Neural progenitor cell (in vitro differentiated cells): ENCODE measurements around the gene TEDC1. TPM values are rescaled to one million over a fixed set of nuclear protein-coding genes. Genes with fewer than 3 reads are reported as not detected.
A peak's percentile ranks its signal among the peaks of the same experiment; 100 is the strongest.

Experiments used
- DNase-seq: peaks from one replicate; pipeline ENCODE4 v3.0.0-alpha.2; 2016; ENCODE audit warnings: low spot score
- H2AFZ ChIP-seq: fragments of 200-600 bp; sonication (generic); replicated peaks from 2 replicates; pipeline ENCODE4 v1.6.1; 2016; ENCODE audit warnings: antibody characterized with exemption
- H3F3A ChIP-seq: fragments of 200-600 bp; sonication (generic); 2 replicates; pipeline ENCODE4 v1.6.1; 2016; ENCODE audit warnings: antibody characterized with exemption, low read depth
- H3K27ac ChIP-seq: fragments of 200-600 bp; sonication (generic); 2 replicates; pipeline ENCODE4 v1.5.1; 2016; ENCODE audit warnings: mild to moderate bottlenecking
- H3K27me3 ChIP-seq: fragments of 200-600 bp; sonication (generic); 2 replicates; pipeline ENCODE4 v1.6.1; 2016; ENCODE audit warnings: mild to moderate bottlenecking, moderate library complexity
- H3K36me3 ChIP-seq: fragments of 200-600 bp; sonication (generic); 2 replicates; pipeline ENCODE4 v1.5.1; 2016
- H3K4me1 ChIP-seq: fragments of 200-600 bp; sonication (generic); 2 replicates; pipeline ENCODE4 v1.6.1; 2016; ENCODE audit warnings: mixed run types
- H3K4me2 ChIP-seq: fragments of 200-600 bp; sonication (generic); 2 replicates; pipeline ENCODE4 v1.6.1; 2016
- H3K4me3 ChIP-seq: fragments of 200-600 bp; sonication (generic); 2 replicates; pipeline ENCODE4 v1.5.1; 2016
- H3K79me2 ChIP-seq: fragments of 200-600 bp; sonication (generic); 2 replicates; pipeline ENCODE4 v1.6.1; 2016; ENCODE audit warnings: low read depth
- H3K9ac ChIP-seq: fragments of 200-600 bp; sonication (generic); 2 replicates; pipeline ENCODE4 v1.6.1; 2016
- H3K9me3 ChIP-seq: fragments of 200-600 bp; sonication (generic); 2 replicates; pipeline ENCODE4 v1.5.1; 2016; ENCODE audit warnings: low read depth
- H4K20me1 ChIP-seq: fragments of 200-600 bp; sonication (generic); 2 replicates; pipeline ENCODE4 v1.6.1; 2016; ENCODE audit warnings: low read depth
- H3K27ac Mint-ChIP-seq: 3 replicates; pipeline ENCODE4 v1.8.0; 2021; ENCODE audit warnings: mixed read lengths
- H3K27me3 Mint-ChIP-seq: 2 replicates; pipeline ENCODE4 v1.8.0; 2022; ENCODE audit warnings: low read depth, mild to moderate bottlenecking, inconsistent platforms, moderate library complexity, mixed read lengths; ENCODE audit not compliant: insufficient read depth
- H3K36me3 Mint-ChIP-seq: 3 replicates; pipeline ENCODE4 v1.8.0; 2021; ENCODE audit warnings: mixed read lengths
- H3K4me1 Mint-ChIP-seq: 3 replicates; pipeline ENCODE4 v1.8.0; 2021; ENCODE audit warnings: mixed read lengths
- H3K4me3 Mint-ChIP-seq: 3 replicates; pipeline ENCODE4 v1.8.0; 2021; ENCODE audit warnings: mild to moderate bottlenecking, moderate library complexity, mixed read lengths
- H3K9me3 Mint-ChIP-seq: 3 replicates; pipeline ENCODE4 v1.8.0; 2020; ENCODE audit warnings: mixed read lengths
- CTCF ChIP-seq: fragments of 200-600 bp; sonication (generic); IDR thresholded peaks from 2 replicates; pipeline ENCODE4 v1.5.1; 2017; ENCODE audit warnings: antibody characterized with exemption, mild to moderate bottlenecking
- EZH2 ChIP-seq: fragments of 200-600 bp; sonication (generic); IDR thresholded peaks from 2 replicates; pipeline ENCODE4 v1.6.1; 2017; ENCODE audit warnings: antibody characterized with exemption, mild to moderate bottlenecking, moderate library complexity
- EZH2phosphoT487 ChIP-seq: fragments of 200-600 bp; sonication (generic); IDR thresholded peaks from 2 replicates; pipeline ENCODE4 v1.6.1; 2017; ENCODE audit warnings: antibody characterized with exemption
- total RNA-seq: library from RNA; depleted of rRNA; stranded (reverse); fragments of >200 nt; gene quantifications from 2 replicates; pipeline ENCODE4 v1.2.3, GENCODE V29; 2015; ENCODE audit warnings: low replicate concordance

TEDC1 gene
- total RNA-seq, 1 donor from 2014 or later, result 3.6 TPM

DNA sequence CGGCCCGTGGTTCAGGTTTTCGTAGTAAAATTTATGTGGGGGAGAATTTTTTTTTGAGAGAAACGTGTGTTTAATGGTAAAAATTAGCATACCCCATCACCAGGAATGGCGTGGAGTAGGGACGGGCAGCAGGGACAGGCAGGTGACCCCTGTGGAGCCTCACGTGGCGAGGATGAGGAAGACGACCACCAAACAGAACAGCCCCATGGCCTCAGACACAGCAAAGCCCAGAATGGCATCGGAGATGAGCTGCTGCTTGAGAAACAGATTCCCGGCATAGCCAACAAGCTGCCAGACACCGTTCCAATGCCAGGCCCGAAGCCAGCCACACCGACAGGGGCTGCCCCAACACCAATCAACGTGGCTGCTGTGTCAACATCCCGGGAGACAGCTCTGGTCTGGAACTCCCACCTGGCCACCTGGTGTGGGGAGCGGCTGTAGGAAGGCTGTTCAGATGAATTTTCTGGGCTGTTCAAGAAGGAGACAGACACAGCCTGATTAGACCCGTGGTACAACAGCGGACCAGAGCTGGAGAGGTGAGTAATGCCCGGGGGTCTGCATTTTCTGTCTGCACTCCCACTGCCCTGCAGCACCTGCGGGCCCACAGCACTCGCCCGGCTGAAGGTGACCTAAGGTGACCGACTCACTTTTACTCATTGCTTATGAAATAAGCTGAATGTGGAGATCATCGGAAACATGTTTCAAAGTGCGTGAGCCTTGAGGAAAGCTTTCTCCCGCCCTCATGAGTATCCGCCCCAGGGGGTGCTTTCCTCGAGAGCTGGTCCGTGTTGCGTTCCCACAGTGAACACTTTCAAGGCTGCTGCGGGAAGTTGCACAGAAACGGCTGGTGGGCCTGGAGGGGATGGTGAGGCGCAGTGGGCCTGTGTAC, 45.9 kb downstream of the TEDC1 start:
- TF ChIP-seq EZH2, result no peak
- no peak for TF ChIP-seq CTCF
- no peak for TF ChIP-seq EZH2phosphoT487
- H3K27ac Mint-ChIP-seq, result no peak overlapping the region
- no peak overlapping the region for H3K4me3 Mint-ChIP-seq
- H3K4me1 Mint-ChIP-seq, result peaks cover 4% of the 10 kb centered on the region
- peaks cover 32% of the 10 kb centered on the region for H3K27me3 Mint-ChIP-seq
- Histone ChIP-seq H3F3A (no peaks in the 10 kb centered on the region), H2AFZ (no peak overlapping the region), H3K79me2 (no peaks in the 10 kb centered on the region), H3K9me3 (no peaks in the 10 kb centered on the region), H3K9ac (no peak overlapping the region), H3K4me1 (no peaks in the 10 kb centered on the region), H3K36me3 (no peaks in the 10 kb centered on the region), H3K4me2 (no peak overlapping the region), H3K4me3 (no peak overlapping the region), H3K27me3 (peaks cover 27% of the 10 kb centered on the region), H4K20me1 (no peaks in the 10 kb centered on the region), H3K27ac (no peak overlapping the region)
- H3K36me3 Mint-ChIP-seq, result no peaks in the 10 kb centered on the region
- no peak for DNase-seq
- H3K9me3 Mint-ChIP-seq, result no peaks in the 10 kb centered on the region

GRCh38 chr14:105537580-105538474, 46.8 kb downstream of the TEDC1 start:
- H3K9ac ChIP-seq, result no peak overlapping the region
- Mint-ChIP-seq H3K4me3 (no peak overlapping the region), H3K27me3 (peaks cover 34% of the 10 kb centered on the region)

DNA sequence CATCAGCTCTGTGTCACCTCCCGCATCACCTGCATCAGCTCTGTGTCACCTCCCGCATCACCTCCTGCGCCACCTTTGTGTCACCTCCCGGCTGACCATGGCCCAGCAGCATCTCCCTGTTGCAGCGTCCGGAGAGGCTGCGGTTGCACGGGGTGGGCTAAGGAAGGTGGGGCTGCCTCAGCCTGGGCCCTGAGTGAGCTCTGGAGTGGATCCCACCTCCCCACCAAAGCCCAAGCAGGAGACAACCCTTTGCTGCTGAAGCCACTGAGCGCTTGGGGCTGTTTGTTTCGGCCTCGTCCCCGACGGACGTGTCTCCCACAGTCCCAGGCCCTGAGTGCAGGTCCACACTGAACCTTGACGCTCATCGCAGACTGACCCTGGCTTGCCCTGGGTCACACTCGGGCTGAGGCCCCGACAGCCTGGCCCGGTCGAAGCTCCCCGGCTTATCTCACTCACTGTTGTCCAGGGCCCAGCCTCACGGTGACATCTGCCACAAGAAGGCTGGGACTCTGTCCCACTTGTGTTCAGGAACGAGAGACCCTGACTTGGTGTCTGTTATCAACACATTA, 47.5 kb downstream of the TEDC1 start:
- Histone ChIP-seq H3F3A (no peaks in the 10 kb centered on the region), H3K27me3 (peaks cover 20% of the 10 kb centered on the region), H3K9me3 (peaks cover 8% of the 10 kb centered on the region), H2AFZ (no peak overlapping the region), H3K79me2 (no peaks in the 10 kb centered on the region), H3K4me1 (no peaks in the 10 kb centered on the region), H3K4me3 (no peak overlapping the region), H3K27ac (no peak overlapping the region), H3K9ac (no peak overlapping the region), H3K4me2 (no peak overlapping the region), H4K20me1 (no peaks in the 10 kb centered on the region), H3K36me3 (no peaks in the 10 kb centered on the region)
- DNase-seq, result no peak
- Mint-ChIP-seq H3K27me3 (peaks cover 34% of the 10 kb centered on the region), H3K9me3 (no peaks in the 10 kb centered on the region), H3K4me3 (peak overlapping the region; percentile 64), H3K4me1 (no peaks in the 10 kb centered on the region), H3K27ac (no peak overlapping the region), H3K36me3 (no peaks in the 10 kb centered on the region)
- no peak for TF ChIP-seq EZH2
- TF ChIP-seq EZH2phosphoT487, result no peak
- no peak for TF ChIP-seq CTCF

More at GRCh38 chr14:105537580-105538474, 46.8 kb downstream of the TEDC1 start:
- H2AFZ ChIP-seq, result no peak overlapping the region
- no peaks in the 10 kb centered on the region for H3K79me2 ChIP-seq
- H3K4me1 ChIP-seq, result no peaks in the 10 kb centered on the region
- H4K20me1 ChIP-seq, result no peaks in the 10 kb centered on the region
- peaks cover 1% of the 10 kb centered on the region for H3K9me3 ChIP-seq
- no peaks in the 10 kb centered on the region for H3K36me3 ChIP-seq
- TF ChIP-seq CTCF, result peak; percentile 73
- TF ChIP-seq EZH2phosphoT487, result no peak
- DNase-seq, result peak; percentile 40
- H3K4me3 ChIP-seq, result no peak overlapping the region
- H3K4me1 Mint-ChIP-seq, result peaks cover 3% of the 10 kb centered on the region
- peaks cover 27% of the 10 kb centered on the region for H3K27me3 ChIP-seq
- no peaks in the 10 kb centered on the region for H3F3A ChIP-seq
- H3K9me3 Mint-ChIP-seq, result no peaks in the 10 kb centered on the region
- no peak overlapping the region for H3K27ac ChIP-seq
- no peak overlapping the region for H3K4me2 ChIP-seq
- no peak overlapping the region for H3K27ac Mint-ChIP-seq
- no peaks in the 10 kb centered on the region for H3K36me3 Mint-ChIP-seq
